T-helper 1 cell treated with Interleukin-12 subunit alpha and Interleukin-12 subunit beta and Interleukin-4 antibody, amounts not matched to agents 30 μg/mL and 1 μg/mL, for 36 hours (primary cell): ENCODE results near the gene KLHL15.

Experiments
- H3K27ac Mint-ChIP-seq: one replicate; pipeline ENCODE4 v1.8.0; 2021; ENCODE audit warnings: mild to moderate bottlenecking, mixed read lengths
- H3K27me3 Mint-ChIP-seq: one replicate; pipeline ENCODE4 v1.8.0; 2021; ENCODE audit warnings: low read depth, mixed read lengths
- H3K36me3 Mint-ChIP-seq: one replicate; pipeline ENCODE4 v1.8.0; 2021; ENCODE audit warnings: low read depth, mixed read lengths
- H3K4me1 Mint-ChIP-seq: one replicate; pipeline ENCODE4 v1.8.0; 2021; ENCODE audit warnings: low read depth, mixed read lengths
- H3K4me3 Mint-ChIP-seq: one replicate; pipeline ENCODE4 v1.8.0; 2021; ENCODE audit warnings: mild to moderate bottlenecking, moderate library complexity, mixed read lengths
- H3K9me3 Mint-ChIP-seq: one replicate; pipeline ENCODE4 v1.8.0; 2021; ENCODE audit warnings: mixed read lengths

Gene KLHL15

GRCh38 chrX:24024819-24025740 is 1.9 kb downstream of the KLHL15 start:
- no peaks in the 10 kb centered on the region for H3K9me3 Mint-ChIP-seq
- peaks cover 7% of the 10 kb centered on the region for H3K36me3 Mint-ChIP-seq
- no peaks in the 10 kb centered on the region for H3K27me3 Mint-ChIP-seq
- H3K4me1 Mint-ChIP-seq, result peaks cover 23% of the 10 kb centered on the region
- peak overlapping the region; percentile 76 for H3K27ac Mint-ChIP-seq
- H3K4me3 Mint-ChIP-seq, result peak overlapping the region; percentile 88

- peaks cover 29% of the 10 kb centered on the region for H3K4me1 Mint-ChIP-seq
- no peaks in the 10 kb centered on the region for H3K9me3 Mint-ChIP-seq
- no peaks in the 10 kb centered on the region for H3K27me3 Mint-ChIP-seq
- peak overlapping the region; percentile 88 for H3K4me3 Mint-ChIP-seq
- peaks cover 7% of the 10 kb centered on the region for H3K36me3 Mint-ChIP-seq
- peak overlapping the region; percentile 86 for H3K27ac Mint-ChIP-seq
These were observed 2.9 kb downstream of the KLHL15 start for GRCh38 chrX:24023972-24024669.

GRCh38 chrX:24023544-24023943 is 3.4 kb downstream of the KLHL15 start:
- peaks cover 29% of the 10 kb centered on the region for H3K4me1 Mint-ChIP-seq
- peak overlapping the region; percentile 78 for H3K27ac Mint-ChIP-seq
- peak overlapping the region; percentile 88 for H3K4me3 Mint-ChIP-seq
- H3K27me3 Mint-ChIP-seq, result no peaks in the 10 kb centered on the region
- no peaks in the 10 kb centered on the region for H3K9me3 Mint-ChIP-seq
- H3K36me3 Mint-ChIP-seq, result peaks cover 7% of the 10 kb centered on the region

- H3K27ac Mint-ChIP-seq, result no peak overlapping the region
- H3K4me1 Mint-ChIP-seq, result peaks cover 25% of the 10 kb centered on the region
- H3K9me3 Mint-ChIP-seq, result no peaks in the 10 kb centered on the region
- H3K36me3 Mint-ChIP-seq, result peaks cover 9% of the 10 kb centered on the region
- no peaks in the 10 kb centered on the region for H3K27me3 Mint-ChIP-seq
- H3K4me3 Mint-ChIP-seq, result peak overlapping the region; percentile 43
These were observed 6.6 kb downstream of the KLHL15 start for GRCh38 chrX:24020306-24020876.

GRCh38 chrX:24019448-24019847 is 7.5 kb downstream of the KLHL15 start:
- Mint-ChIP-seq H3K36me3 (peaks cover 12% of the 10 kb centered on the region), H3K4me1 (peaks cover 33% of the 10 kb centered on the region), H3K4me3 (no peak overlapping the region), H3K27ac (peak overlapping the region; percentile 13), H3K27me3 (no peaks in the 10 kb centered on the region), H3K9me3 (no peaks in the 10 kb centered on the region)

- Mint-ChIP-seq H3K36me3 (peaks cover 13% of the 10 kb centered on the region), H3K9me3 (no peaks in the 10 kb centered on the region), H3K27ac (no peak overlapping the region), H3K4me3 (no peak overlapping the region), H3K4me1 (peaks cover 36% of the 10 kb centered on the region), H3K27me3 (no peaks in the 10 kb centered on the region)
These were observed 8.2 kb downstream of the KLHL15 start for GRCh38 chrX:24018809-24019208.

- H3K36me3 Mint-ChIP-seq, result peaks cover 13% of the 10 kb centered on the region
- H3K27ac Mint-ChIP-seq, result no peak overlapping the region
These were observed 9.3 kb downstream of the KLHL15 start for GRCh38 chrX:24017674-24018073.

GRCh38 chrX:24014388-24015018 is 12.5 kb downstream of the KLHL15 start:
- H3K4me1 Mint-ChIP-seq, result peaks cover 21% of the 10 kb centered on the region
- H3K36me3 Mint-ChIP-seq, result peaks cover 8% of the 10 kb centered on the region
- H3K27me3 Mint-ChIP-seq, result no peaks in the 10 kb centered on the region
- no peaks in the 10 kb centered on the region for H3K9me3 Mint-ChIP-seq
- peak overlapping the region; percentile 71 for H3K4me3 Mint-ChIP-seq
- H3K27ac Mint-ChIP-seq, result peak overlapping the region; percentile 76

More at GRCh38 chrX:24017674-24018073, 9.3 kb downstream of the KLHL15 start:
- no peak overlapping the region for H3K4me3 Mint-ChIP-seq
- no peaks in the 10 kb centered on the region for H3K9me3 Mint-ChIP-seq
- H3K4me1 Mint-ChIP-seq, result peaks cover 30% of the 10 kb centered on the region
- no peaks in the 10 kb centered on the region for H3K27me3 Mint-ChIP-seq

- Mint-ChIP-seq H3K27me3 (no peaks in the 10 kb centered on the region), H3K4me3 (no peak overlapping the region), H3K27ac (no peak overlapping the region), H3K4me1 (peaks cover 25% of the 10 kb centered on the region), H3K36me3 (peaks cover 7% of the 10 kb centered on the region), H3K9me3 (no peaks in the 10 kb centered on the region)
These were observed 14.7 kb downstream of the KLHL15 start for GRCh38 chrX:24012266-24012665.

GRCh38 chrX:24005867-24006266 is 21.1 kb downstream of the KLHL15 start:
- H3K9me3 Mint-ChIP-seq, result no peaks in the 10 kb centered on the region
- no peaks in the 10 kb centered on the region for H3K27me3 Mint-ChIP-seq
- no peak overlapping the region for H3K4me3 Mint-ChIP-seq
- H3K4me1 Mint-ChIP-seq, result peaks cover 20% of the 10 kb centered on the region
- H3K27ac Mint-ChIP-seq, result no peak overlapping the region
- H3K36me3 Mint-ChIP-seq, result peaks cover 15% of the 10 kb centered on the region

- Mint-ChIP-seq H3K4me1 (peaks cover 16% of the 10 kb centered on the region), H3K4me3 (no peak overlapping the region), H3K9me3 (no peaks in the 10 kb centered on the region), H3K27ac (no peak overlapping the region), H3K27me3 (no peaks in the 10 kb centered on the region), H3K36me3 (peaks cover 14% of the 10 kb centered on the region)
These were observed 22.0 kb downstream of the KLHL15 start for GRCh38 chrX:24005028-24005427.

- Mint-ChIP-seq H3K27me3 (no peaks in the 10 kb centered on the region), H3K4me1 (peaks cover 10% of the 10 kb centered on the region), H3K36me3 (peaks cover 16% of the 10 kb centered on the region), H3K4me3 (no peak overlapping the region), H3K9me3 (no peaks in the 10 kb centered on the region), H3K27ac (no peak overlapping the region)
These were observed 24.2 kb downstream of the KLHL15 start for GRCh38 chrX:24002792-24003191.

- peaks cover 16% of the 10 kb centered on the region for H3K36me3 Mint-ChIP-seq
These were observed 24.8 kb downstream of the KLHL15 start for GRCh38 chrX:24002167-24002566.

GRCh38 chrX:23999671-24000070 is 27.3 kb downstream of the KLHL15 start:
- Mint-ChIP-seq H3K4me1 (peaks cover 3% of the 10 kb centered on the region), H3K4me3 (no peak overlapping the region), H3K27me3 (no peaks in the 10 kb centered on the region), H3K36me3 (peaks cover 5% of the 10 kb centered on the region), H3K27ac (no peak overlapping the region), H3K9me3 (no peaks in the 10 kb centered on the region)

More at GRCh38 chrX:24002167-24002566, 24.8 kb downstream of the KLHL15 start:
- H3K27me3 Mint-ChIP-seq, result no peaks in the 10 kb centered on the region
- H3K4me1 Mint-ChIP-seq, result peaks cover 10% of the 10 kb centered on the region
- H3K27ac Mint-ChIP-seq, result no peak overlapping the region
- no peak overlapping the region for H3K4me3 Mint-ChIP-seq
- no peaks in the 10 kb centered on the region for H3K9me3 Mint-ChIP-seq
